ENCODE results near the gene CLDN5. TPM values are rescaled to one million over a fixed set of nuclear protein-coding genes. Genes with fewer than 3 reads are reported as not detected.

Gene CLDN5
- total and polyA plus RNA-seq, 2 donors (not counting 1 experiment from before 2014, with no cell fraction given): not detected

- no peaks in the 10 kb centered on the region for H4K20me1 ChIP-seq (ENCODE audit: control insufficient read depth, insufficient read depth, low read length, poor library complexity, severe bottlenecking)
- Mint-ChIP-seq H3K27ac (no peak overlapping the region), H3K4me1 (no peaks in the 10 kb centered on the region), H3K4me3 (no peak overlapping the region), H3K27me3 (no peaks in the 10 kb centered on the region), H3K9me3 (ENCODE audit: insufficient read depth) (no peaks in the 10 kb centered on the region)
- CTCF ChIA-PET: interaction anchor here (2.1 kb wide), 1 partner anchor 133 kb away, joined by 14 read pairs; no protein-coding TSS in a partner anchor
- no peak overlapping the region for H3K4me3 ChIP-seq (ENCODE audit: control extremely low read depth in 1 of 5, extremely low read depth in 1 of 5, insufficient read depth in 1 of 5, low read depth in 2 of 5, low read length in 4 of 5)
- no peaks in the 10 kb centered on the region for H3K36me3 ChIP-seq (replicated peaks in 1 of 2; ENCODE audit: control extremely low read depth in 1 of 2, control insufficient read depth in 1 of 2, extremely low read depth in 1 of 2, insufficient read depth in 2 of 2, low read length in 1 of 2)
- H3K79me2 ChIP-seq (ENCODE audit: control insufficient read depth, insufficient read depth, low read length): no peaks in the 10 kb centered on the region
- intact Hi-C loops (cut with micrococcal nuclease): no loop called here
- H3K9ac ChIP-seq (ENCODE audit: low read length): no peak overlapping the region
- H2AFZ ChIP-seq (ENCODE audit: insufficient read depth, low read depth, low read length, poor library complexity, severe bottlenecking): no peak overlapping the region
- TF ChIP-seq CTCF (IDR thresholded peaks at IDR 0.05) (no peak), EZH2 (IDR thresholded peaks at IDR 0.05; ENCODE audit: borderline replicate concordance, insufficient read depth, low read depth, low read length, poor library complexity, severe bottlenecking) (no peak)
- no peaks in the 10 kb centered on the region for H3K4me1 ChIP-seq (ENCODE audit: control insufficient read depth in 2 of 2, insufficient read depth in 2 of 2, low read length in 2 of 2)
- DNase-seq: no peak
- no peak overlapping the region for H3K4me2 ChIP-seq (replicated peaks; ENCODE audit: low read depth, low read length, poor library complexity, severe bottlenecking)
- no peak overlapping the region for H3K27ac ChIP-seq (ENCODE audit: low read length in 2 of 2)
- no peaks in the 10 kb centered on the region for H3K9me3 ChIP-seq (ENCODE audit: control extremely low read depth in 1 of 3, control insufficient read depth in 2 of 3, insufficient read depth in 1 of 3, low read length in 2 of 3)
- no peaks in the 10 kb centered on the region for H3K27me3 ChIP-seq (replicated peaks in 1 of 4; ENCODE audit: control extremely low read depth in 1 of 4, control insufficient read depth in 3 of 4, insufficient read depth in 4 of 4, low read length in 3 of 4)
- no peak for ATAC-seq (ENCODE audit: low read depth)
- POLR2A ChIA-PET: no interaction called here
- 84% methylated on average over 3 of the region's 3 CpGs for WGBS (ENCODE audit: insufficient coverage)
Measured at GRCh38 chr22:19497245-19497644, 27.0 kb downstream of the CLDN5 start.

GRCh38 chr22:19496324-19496630 is 27.9 kb downstream of the CLDN5 start:
- Mint-ChIP-seq H3K4me1 (no peaks in the 10 kb centered on the region), H3K27ac (no peak overlapping the region), H3K9me3 (ENCODE audit: insufficient read depth) (no peaks in the 10 kb centered on the region), H3K27me3 (no peaks in the 10 kb centered on the region), H3K4me3 (no peak overlapping the region)
- TF ChIP-seq EZH2 (IDR thresholded peaks at IDR 0.05; ENCODE audit: borderline replicate concordance, insufficient read depth, low read depth, low read length, poor library complexity, severe bottlenecking) (no peak), CTCF (IDR thresholded peaks at IDR 0.05) (no peak)
- Histone ChIP-seq H3K4me3 (ENCODE audit: control extremely low read depth in 1 of 5, extremely low read depth in 1 of 5, insufficient read depth in 1 of 5, low read depth in 2 of 5, low read length in 4 of 5) (no peak overlapping the region), H3K27me3 (replicated peaks in 1 of 4; ENCODE audit: control extremely low read depth in 1 of 4, control insufficient read depth in 3 of 4, insufficient read depth in 4 of 4, low read length in 3 of 4) (no peaks in the 10 kb centered on the region), H3K4me1 (ENCODE audit: control insufficient read depth in 2 of 2, insufficient read depth in 2 of 2, low read length in 2 of 2) (no peaks in the 10 kb centered on the region), H4K20me1 (ENCODE audit: control insufficient read depth, insufficient read depth, low read length, poor library complexity, severe bottlenecking) (no peaks in the 10 kb centered on the region), H3K27ac (ENCODE audit: low read length in 2 of 2) (no peak overlapping the region), H2AFZ (ENCODE audit: insufficient read depth, low read depth, low read length, poor library complexity, severe bottlenecking) (no peak overlapping the region), H3K36me3 (replicated peaks in 1 of 2; ENCODE audit: control extremely low read depth in 1 of 2, control insufficient read depth in 1 of 2, extremely low read depth in 1 of 2, insufficient read depth in 2 of 2, low read length in 1 of 2) (no peaks in the 10 kb centered on the region), H3K79me2 (ENCODE audit: control insufficient read depth, insufficient read depth, low read length) (no peaks in the 10 kb centered on the region), H3K9ac (ENCODE audit: low read length) (no peak overlapping the region), H3K4me2 (replicated peaks; ENCODE audit: low read depth, low read length, poor library complexity, severe bottlenecking) (no peak overlapping the region), H3K9me3 (ENCODE audit: control extremely low read depth in 1 of 3, control insufficient read depth in 2 of 3, insufficient read depth in 1 of 3, low read length in 2 of 3) (no peaks in the 10 kb centered on the region)
- 100% methylated on average over 1 of the region's 3 CpGs for whole genome bisulfite sequencing (ENCODE audit: insufficient coverage)
- ATAC-seq (ENCODE audit: low read depth) (no peak), DNase-seq (no peak)
- intact Hi-C loops (cut with micrococcal nuclease): loop anchor here (1.0 kb wide), 1 partner anchor 134 kb away; no protein-coding TSS in a partner anchor
- ChIA-PET CTCF (interaction anchor here (2.1 kb wide), 1 partner anchor 134 kb away, joined by 14 read pairs; no protein-coding TSS in a partner anchor), POLR2A (no interaction called here)
